Smooth muscle cell (in vitro differentiated cells): ENCODE results near the gene SAE1. TPM values are rescaled to one million over a fixed set of nuclear protein-coding genes. Genes with fewer than 3 reads are reported as not detected.

Experiments used
- DNase-seq: peaks from one replicate; lab custom pipeline; 2025; ENCODE audit not compliant: unreplicated experiment; lab: John Stamatoyannopoulos, UW
- H2AFZ ChIP-seq: fragments of 200-600 bp; sonication (generic); 2 replicates; pipeline ENCODE4 v1.6.0; 2016; ENCODE audit warnings: antibody characterized with exemption, low read depth, mild to moderate bottlenecking
- H3F3A ChIP-seq: fragments of 200-600 bp; sonication (generic); 2 replicates; pipeline ENCODE4 v1.6.0; 2017; ENCODE audit warnings: antibody characterized with exemption, low read depth
- H3K27ac ChIP-seq: fragments of 200-600 bp; sonication (generic); 2 replicates; pipeline ENCODE4 v1.5.1; 2016; ENCODE audit warnings: low read depth, mild to moderate bottlenecking
- H3K27me3 ChIP-seq: fragments of 200-600 bp; sonication (generic); 2 replicates; pipeline ENCODE4 v1.6.1; 2016; ENCODE audit warnings: low read depth, mild to moderate bottlenecking
- H3K36me3 ChIP-seq: fragments of 200-600 bp; sonication (generic); 2 replicates; pipeline ENCODE4 v1.5.1; 2016; ENCODE audit warnings: low read depth
- H3K4me1 ChIP-seq: fragments of 200-600 bp; sonication (generic); 2 replicates; pipeline ENCODE4 v1.5.1; 2016; ENCODE audit warnings: low read depth
- H3K4me2 ChIP-seq: fragments of 200-600 bp; sonication (generic); 2 replicates; pipeline ENCODE4 v1.6.0; 2016; ENCODE audit warnings: mild to moderate bottlenecking
- H3K4me3 ChIP-seq: fragments of 200-600 bp; sonication (generic); 2 replicates; pipeline ENCODE4 v1.5.1; 2016; ENCODE audit warnings: mild to moderate bottlenecking
- H3K79me2 ChIP-seq: fragments of 200-600 bp; sonication (generic); 2 replicates; pipeline ENCODE4 v1.6.0; 2016; ENCODE audit warnings: low read depth, mild to moderate bottlenecking
- H3K9ac ChIP-seq: fragments of 200-600 bp; sonication (generic); 2 replicates; pipeline ENCODE4 v1.6.0; 2016; ENCODE audit warnings: low read depth
- H3K9me3 ChIP-seq: fragments of 200-600 bp; sonication (generic); replicated peaks from 2 replicates; pipeline ENCODE4 v1.5.1; 2016; ENCODE audit warnings: low read depth
- H4K20me1 ChIP-seq: fragments of 200-600 bp; sonication (generic); 2 replicates; pipeline ENCODE4 v1.6.0; 2016; ENCODE audit warnings: low read depth
- WGBS: methylation state at CpG from one replicate; pipeline ENCODE4 v1.1.7; 2016; ENCODE audit warnings: low lambda C conversion rate; 5-methylcytosine and 5-hydroxymethylcytosine counted together
- microRNA counts: library from miRNA; unstranded; fragments of <30 nt; microRNA quantifications from one replicate; lab custom pipeline; 2016
- microRNA-seq: library from miRNA; unstranded; fragments of <30 nt; microRNA quantifications from one replicate; pipeline ENCODE4, GENCODE V29; 2016; ENCODE audit warnings: borderline number of aligned reads
- polyA plus RNA-seq: library from polyadenylated mRNA; unstranded; fragments of >200 nt; fragmentation: Nextera tagmentation; extraction: Ambion mirVana; gene quantifications from 2 replicates; pipeline ENCODE4 v1.2.1, GENCODE V29; 2016
- small RNA-seq: library from RNA; depleted of rRNA; stranded (forward); fragments of <200 nt; gene quantifications from one replicate; pipeline ENCODE3, GENCODE V24; 2014
- total RNA-seq: library from RNA; depleted of rRNA; stranded (reverse); fragments of >200 nt; gene quantifications from 2 replicates; pipeline ENCODE4 v1.2.3, GENCODE V29; 2014
- TF ChIP-seq, protein P1 (sequence below): fragments of 200-600 bp; sonication (generic); IDR thresholded peaks from 2 replicates; pipeline ENCODE4 v1.5.1; 2017; ENCODE audit warnings: borderline replicate concordance, mild to moderate bottlenecking, antibody characterized with exemption; ENCODE audit not compliant: insufficient read depth, poor library complexity, severe bottlenecking

SAE1 gene
- total and polyA plus RNA-seq, 2 experiments from 2014 or later = 65.9 to 89.4 TPM

DNA sequence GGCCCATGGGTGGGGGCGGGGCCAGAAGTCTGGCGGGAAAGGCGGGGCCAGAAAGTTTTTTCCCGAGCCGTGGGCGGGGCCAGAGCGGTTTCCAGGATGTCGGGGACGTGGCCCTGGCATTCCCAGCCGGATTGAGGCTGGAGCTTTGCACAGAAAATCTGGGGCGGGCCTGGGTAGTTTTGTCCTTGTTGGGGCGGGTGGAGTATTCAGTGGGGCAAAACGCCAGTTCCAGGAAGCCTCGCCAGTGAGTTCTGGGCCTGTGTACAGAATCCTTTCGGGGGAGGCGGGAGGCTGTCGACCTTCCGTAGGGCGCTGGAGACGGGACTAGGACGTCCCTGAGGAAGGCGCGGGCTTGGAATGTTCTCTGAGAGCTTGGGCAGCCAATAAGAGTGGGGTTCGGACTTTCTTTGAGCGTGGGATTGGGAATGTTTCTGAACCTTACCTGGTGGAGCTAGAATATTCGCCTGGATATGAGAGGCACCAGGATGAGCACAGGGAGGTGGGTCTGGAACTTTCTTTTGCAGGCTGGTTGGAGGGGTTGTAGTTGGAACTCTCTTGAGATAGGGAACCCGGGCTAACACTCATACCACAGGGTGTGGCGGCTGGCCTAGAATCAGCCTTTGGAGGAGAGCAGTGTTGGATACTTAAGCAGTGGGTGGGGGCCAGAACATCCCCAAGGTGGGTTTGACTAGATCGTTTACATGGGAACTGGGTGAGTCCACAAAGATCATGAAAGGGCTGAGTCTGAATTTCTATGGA is 127.0 kb downstream of the SAE1 start:
- Histone ChIP-seq H3F3A (peaks cover 4% of the 10 kb centered on the region), H3K4me1 (peaks cover 15% of the 10 kb centered on the region), H2AFZ (no peak overlapping the region), H3K79me2 (peaks cover 38% of the 10 kb centered on the region), H3K36me3 (peaks cover 4% of the 10 kb centered on the region), H3K27ac (peak overlapping the region; percentile 88), H4K20me1 (peaks cover 15% of the 10 kb centered on the region), H3K4me2 (peak overlapping the region; percentile 91), H3K4me3 (peak overlapping the region; percentile 59), H3K27me3 (no peaks in the 10 kb centered on the region), H3K9me3 (no peaks in the 10 kb centered on the region), H3K9ac (peak overlapping the region; percentile 77)
- WGBS = 3% methylated on average over 23 of the region's 29 CpGs
- TF ChIP-seq, protein P1, sequence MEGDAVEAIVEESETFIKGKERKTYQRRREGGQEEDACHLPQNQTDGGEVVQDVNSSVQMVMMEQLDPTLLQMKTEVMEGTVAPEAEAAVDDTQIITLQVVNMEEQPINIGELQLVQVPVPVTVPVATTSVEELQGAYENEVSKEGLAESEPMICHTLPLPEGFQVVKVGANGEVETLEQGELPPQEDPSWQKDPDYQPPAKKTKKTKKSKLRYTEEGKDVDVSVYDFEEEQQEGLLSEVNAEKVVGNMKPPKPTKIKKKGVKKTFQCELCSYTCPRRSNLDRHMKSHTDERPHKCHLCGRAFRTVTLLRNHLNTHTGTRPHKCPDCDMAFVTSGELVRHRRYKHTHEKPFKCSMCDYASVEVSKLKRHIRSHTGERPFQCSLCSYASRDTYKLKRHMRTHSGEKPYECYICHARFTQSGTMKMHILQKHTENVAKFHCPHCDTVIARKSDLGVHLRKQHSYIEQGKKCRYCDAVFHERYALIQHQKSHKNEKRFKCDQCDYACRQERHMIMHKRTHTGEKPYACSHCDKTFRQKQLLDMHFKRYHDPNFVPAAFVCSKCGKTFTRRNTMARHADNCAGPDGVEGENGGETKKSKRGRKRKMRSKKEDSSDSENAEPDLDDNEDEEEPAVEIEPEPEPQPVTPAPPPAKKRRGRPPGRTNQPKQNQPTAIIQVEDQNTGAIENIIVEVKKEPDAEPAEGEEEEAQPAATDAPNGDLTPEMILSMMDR = no peak
- no peak for DNase-seq

DNA sequence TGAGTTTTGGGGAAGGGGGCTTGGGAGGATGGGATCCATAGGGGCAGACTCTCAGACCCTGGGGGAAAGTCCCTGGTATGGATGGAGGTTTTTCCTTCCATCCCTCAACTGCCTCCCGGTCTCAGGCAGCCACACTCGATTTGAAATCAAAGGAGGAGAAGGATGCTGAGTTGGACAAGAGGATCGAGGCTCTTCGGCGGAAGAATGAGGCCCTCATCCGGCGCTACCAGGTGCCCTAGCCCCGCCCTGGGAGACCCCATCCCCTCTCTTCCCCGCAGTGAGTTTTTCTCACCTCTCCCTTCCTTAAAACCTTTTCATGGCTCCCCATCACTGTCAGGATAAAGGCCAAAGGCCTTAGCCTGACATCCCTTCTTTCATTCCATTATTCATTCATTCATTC is 127.8 kb downstream of the SAE1 start:
- peaks cover 23% of the 10 kb centered on the region for H4K20me1 ChIP-seq
- no peak for DNase-seq
- peak overlapping the region; percentile 77 for H3K9ac ChIP-seq
- no peaks in the 10 kb centered on the region for H3K27me3 ChIP-seq
- TF ChIP-seq, protein P1 = no peak
- peaks cover 44% of the 10 kb centered on the region for H3K79me2 ChIP-seq
- peak overlapping the region; percentile 59 for H3K4me3 ChIP-seq
- WGBS = 91% methylated on average over 9 of the region's 9 CpGs
- H3K4me1 ChIP-seq = peaks cover 15% of the 10 kb centered on the region
- peaks cover 4% of the 10 kb centered on the region for H3F3A ChIP-seq
- peak overlapping the region; percentile 88 for H3K27ac ChIP-seq
- peak overlapping the region; percentile 91 for H3K4me2 ChIP-seq
- no peaks in the 10 kb centered on the region for H3K9me3 ChIP-seq
- peaks cover 4% of the 10 kb centered on the region for H3K36me3 ChIP-seq
- H2AFZ ChIP-seq = no peak overlapping the region

DNA sequence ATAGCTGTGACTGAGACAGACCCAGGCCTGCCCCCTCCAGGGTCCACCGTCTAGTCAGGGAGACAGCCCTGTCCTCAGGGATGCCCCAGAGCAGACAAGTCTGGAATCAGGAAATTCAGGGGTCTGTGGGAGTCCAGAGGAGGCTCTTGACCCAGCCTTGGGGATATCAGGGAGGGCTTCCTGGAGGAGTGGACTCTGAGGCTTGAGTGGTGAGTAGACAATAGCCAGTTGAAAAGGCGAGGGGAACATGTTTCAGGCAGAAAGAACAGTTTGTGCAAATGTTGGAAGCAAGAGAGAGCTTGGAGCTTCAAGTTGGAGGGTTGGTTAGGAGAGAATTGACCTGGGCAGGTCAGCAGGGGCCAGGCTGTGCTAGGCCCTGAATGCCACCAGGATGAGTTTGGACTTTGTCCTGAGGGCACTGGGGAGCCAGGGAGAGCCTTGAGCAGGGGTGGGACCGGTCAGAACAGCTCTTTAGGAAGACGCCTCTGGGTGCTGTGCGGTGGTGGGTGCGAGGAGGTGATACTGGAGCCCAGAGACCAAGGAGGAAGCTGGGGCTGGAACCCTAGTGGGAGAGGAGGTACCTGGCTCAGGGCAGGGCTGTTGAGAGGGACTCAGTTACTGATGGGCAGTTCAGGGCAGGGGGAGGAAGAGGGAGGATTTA is 128.4 kb downstream of the SAE1 start:
- H3K9me3 ChIP-seq = no peaks in the 10 kb centered on the region
- H3K36me3 ChIP-seq = peaks cover 4% of the 10 kb centered on the region
- peaks cover 27% of the 10 kb centered on the region for H4K20me1 ChIP-seq
- TF ChIP-seq, protein P1 = no peak
- H3F3A ChIP-seq = peaks cover 1% of the 10 kb centered on the region
- peak overlapping the region; percentile 77 for H3K9ac ChIP-seq
- H3K4me3 ChIP-seq = peak overlapping the region; percentile 59
- 93% methylated on average over 6 of the region's 6 CpGs for WGBS
- no peaks in the 10 kb centered on the region for H3K27me3 ChIP-seq
- H3K27ac ChIP-seq = peak overlapping the region; percentile 88
- no peak overlapping the region for H2AFZ ChIP-seq
- peaks cover 47% of the 10 kb centered on the region for H3K79me2 ChIP-seq
- no peak for DNase-seq
- H3K4me1 ChIP-seq = peaks cover 15% of the 10 kb centered on the region
- H3K4me2 ChIP-seq = peak overlapping the region; percentile 91

MicroRNAs within 50 kb of the gene (microRNA counts, 767-probe panel; counts per million panel counts)
- 183 counts per million for microRNA hsa-miR-3190-5p (lab: Ali Mortazavi, UCI)

Small RNA genes within 50 kb of the gene (microRNA-seq; reads per million reads assigned to microRNA genes)
- gene MIR3190 = not detected
- gene MIR3191 = not detected

Small RNA genes within 50 kb of the gene (small RNA-seq; reads per million reads assigned to genes)
- not detected for gene MIR3190

Other genes with a start within 250 kb of the SAE1 start
- gene NPAS1, start 111.0 kb upstream of the SAE1 start, total RNA-seq = 0.49 and 0.76 TPM in 2 replicates
- 3.7 and 4.7 TPM in 2 replicates for gene NPAS1, start 111.0 kb upstream of the SAE1 start, polyA plus RNA-seq
- gene TMEM160, start 82.2 kb upstream of the SAE1 start, total RNA-seq = 21.5 and 61.5 TPM in 2 replicates
- gene TMEM160, start 82.2 kb upstream of the SAE1 start, polyA plus RNA-seq = 92.2 and 94.4 TPM in 2 replicates
- gene ZC3H4, start 17.1 kb upstream of the SAE1 start, total RNA-seq = 6.6 and 9.3 TPM in 2 replicates
- gene ZC3H4, start 17.1 kb upstream of the SAE1 start, polyA plus RNA-seq = 1.9 and 3.5 TPM in 2 replicates
- gene BBC3, start 100.4 kb downstream of the SAE1 start, total RNA-seq = 8.2 and 10.2 TPM in 2 replicates
- gene BBC3, start 100.4 kb downstream of the SAE1 start, polyA plus RNA-seq = 28.2 and 29.9 TPM in 2 replicates
- gene CCDC9, start 125.7 kb downstream of the SAE1 start, total RNA-seq = 4.7 and 6.4 TPM in 2 replicates
- gene CCDC9, start 125.7 kb downstream of the SAE1 start, polyA plus RNA-seq = 12.7 and 29.5 TPM in 2 replicates
- gene INAFM1, start 144.1 kb downstream of the SAE1 start, total RNA-seq = 7.2 and 8.0 TPM in 2 replicates
- 29.7 and 31.5 TPM in 2 replicates for gene INAFM1, start 144.1 kb downstream of the SAE1 start, polyA plus RNA-seq
- gene C5AR1, start 179.0 kb downstream of the SAE1 start, total RNA-seq = 0.49 and 1.6 TPM in 2 replicates
- gene C5AR1, start 179.0 kb downstream of the SAE1 start, polyA plus RNA-seq = 0.48 and 1.1 TPM in 2 replicates
- 0.09 and 0.49 TPM in 2 replicates for gene C5AR2, start 201.3 kb downstream of the SAE1 start, total RNA-seq
- gene C5AR2, start 201.3 kb downstream of the SAE1 start, polyA plus RNA-seq = not detected in 2 replicates
- gene DHX34, start 218.5 kb downstream of the SAE1 start, total RNA-seq = 7.1 and 9.8 TPM in 2 replicates
- 9.7 and 9.8 TPM in 2 replicates for gene DHX34, start 218.5 kb downstream of the SAE1 start, polyA plus RNA-seq